IMR-90 (cell line): ENCODE results near the gene SCTR. TPM values are rescaled to one million over a fixed set of nuclear protein-coding genes. Genes with fewer than 3 reads are reported as not detected.

ENCODE experiments used
- ATAC-seq: fragments of 200-7000 bp; cut with Tn5 transposase; 2 replicates; pipeline ENCODE4 v1.9.1; 2020; ENCODE audit warnings: low read depth, mild to moderate bottlenecking, moderate library complexity
- BruUV-seq: library from RNA; stranded (reverse); fragments of 400-500 nt; replicated peaks from 2 replicates; lab custom pipeline; 2021; lab: Mats Ljungman, UMichigan
- CTCF ChIA-PET: fragments of 300-600 bp; formaldehyde crosslinking; extraction: SDS; loops from one replicate; lab custom pipeline; 2021; ENCODE audit warnings: antibody characterized with exemption; lab: Yijun Ruan, JAX
- POLR2A ChIA-PET: fragments of 300-600 bp; sonication (Branson Sonifier 250); formaldehyde crosslinking; loops from one replicate; lab custom pipeline; 2022; ENCODE audit warnings: antibody characterized with exemption; ENCODE audit not compliant: unreplicated experiment; lab: Charles Lee
- DNase-seq: peaks from one replicate; pipeline ENCODE4 v3.0.0; 2013
- H2AFZ ChIP-seq: replicated peaks from 2 replicates; pipeline ENCODE3; 2013; ENCODE audit warnings: low read length, mild to moderate bottlenecking; ENCODE audit not compliant: poor library complexity
- H2AK5ac ChIP-seq: 2 replicates; pipeline ENCODE4 v1.6.1; 2013; ENCODE audit warnings: low read depth, low read length, inconsistent platforms
- H2AK9ac ChIP-seq: replicated peaks from 2 replicates; pipeline ENCODE3; 2013; ENCODE audit warnings: mild to moderate bottlenecking, low read depth, low read length, moderate library complexity; ENCODE audit not compliant: poor library complexity
- H2BK120ac ChIP-seq: 2 replicates; pipeline ENCODE4 v1.6.1; 2013; ENCODE audit warnings: low read depth, low read length, inconsistent platforms
- H2BK15ac ChIP-seq: 3 replicates; pipeline ENCODE4 v1.6.1; 2013; ENCODE audit warnings: low read depth, low read length, inconsistent platforms
- H2BK20ac ChIP-seq: 2 replicates; pipeline ENCODE4 v1.6.1; 2013; ENCODE audit warnings: low read depth, mild to moderate bottlenecking, inconsistent platforms, low read length, moderate library complexity
- H2BK5ac ChIP-seq: 2 replicates; pipeline ENCODE4 v1.6.1; 2013; ENCODE audit warnings: mild to moderate bottlenecking, low read depth, low read length, inconsistent platforms; ENCODE audit not compliant: poor library complexity, severe bottlenecking
- H3K14ac ChIP-seq: replicated peaks from 2 replicates; pipeline ENCODE4 v1.6.1; 2013; ENCODE audit warnings: low read depth, low read length, inconsistent platforms
- H3K18ac ChIP-seq: 2 replicates; pipeline ENCODE4 v1.6.1; 2013; ENCODE audit warnings: low read depth, low read length, control low read depth
- H3K23ac ChIP-seq: 2 replicates; pipeline ENCODE4 v1.6.1; 2013; ENCODE audit warnings: low read depth, low read length, inconsistent platforms
- H3K27ac ChIP-seq: 2 replicates; pipeline ENCODE4 v1.5.1; 2013; ENCODE audit warnings: mild to moderate bottlenecking, control low read depth, low read length; ENCODE audit not compliant: insufficient read depth
- H3K27me3 ChIP-seq: 2 replicates; pipeline ENCODE4 v1.6.1; 2013; ENCODE audit warnings: low read length; ENCODE audit not compliant: control insufficient read depth, insufficient read depth
- H3K36me3 ChIP-seq: 2 replicates; pipeline ENCODE4 v1.6.1; 2013; ENCODE audit warnings: low read length, mixed read lengths; ENCODE audit not compliant: control insufficient read depth, insufficient read depth
- H3K4ac ChIP-seq: 2 replicates; pipeline ENCODE4 v1.6.1; 2013; ENCODE audit warnings: low read depth, low read length, inconsistent platforms
- H3K4me1 ChIP-seq: 2 replicates; pipeline ENCODE4 v1.6.1; 2013; ENCODE audit warnings: low read length, mixed read lengths; ENCODE audit not compliant: control insufficient read depth, insufficient read depth
- H3K4me2 ChIP-seq: 2 replicates; pipeline ENCODE4 v1.6.1; 2013; ENCODE audit warnings: low read depth, mild to moderate bottlenecking, control low read depth, low read length, moderate library complexity
- H3K4me3 ChIP-seq: 2 replicates; pipeline ENCODE4 v1.5.1; 2013; ENCODE audit warnings: low read depth, mild to moderate bottlenecking, control low read depth, low read length, moderate library complexity; ENCODE audit not compliant: insufficient read depth
- H3K56ac ChIP-seq: 2 replicates; pipeline ENCODE4 v1.6.1; 2013; ENCODE audit warnings: low read length, inconsistent platforms; ENCODE audit not compliant: insufficient read depth; ENCODE audit errors: extremely low read depth
- H3K79me1 ChIP-seq, 2 experiments: 2 replicates each; pipeline ENCODE4 v1.6.1; 2013; ENCODE audit warnings: low read length in 2 of 2, inconsistent platforms in 1 of 2, low read depth in 1 of 2
- H3K9ac ChIP-seq: 2 replicates; pipeline ENCODE4 v1.6.1; 2013; ENCODE audit warnings: low read depth, low read length, control low read depth
- H3K9me1 ChIP-seq: 2 replicates; pipeline ENCODE4 v1.6.1; 2013; ENCODE audit warnings: low read length, inconsistent platforms; ENCODE audit not compliant: insufficient read depth
- H3K9me3 ChIP-seq: 2 replicates; pipeline ENCODE4 v1.6.1; 2013; ENCODE audit warnings: low read length; ENCODE audit not compliant: control insufficient read depth, insufficient read depth
- H4K20me1 ChIP-seq: 2 replicates; pipeline ENCODE4 v1.6.1; 2013; ENCODE audit warnings: low read length, inconsistent platforms; ENCODE audit not compliant: insufficient read depth
- H4K5ac ChIP-seq: 2 replicates; pipeline ENCODE4 v1.6.1; 2013; ENCODE audit warnings: mild to moderate bottlenecking, low read depth, low read length, control low read depth
- H4K8ac ChIP-seq, 2 experiments: 2 replicates each; pipeline ENCODE4 v1.6.1; 2013; ENCODE audit warnings: low read depth in 2 of 2, low read length in 2 of 2, control low read depth in 1 of 2, inconsistent platforms in 1 of 2
- H4K91ac ChIP-seq: 2 replicates; pipeline ENCODE4 v1.6.1; 2013; ENCODE audit warnings: low read depth, low read length, inconsistent platforms; ENCODE audit not compliant: insufficient read depth
- BHLHE40 ChIP-seq: fragments of 150-350 bp; IDR thresholded peaks from 2 replicates; pipeline ENCODE4 v1.6.1; 2016; ENCODE audit warnings: mild to moderate bottlenecking, low read depth, low read length
- CEBPB ChIP-seq: IDR thresholded peaks from 2 replicates; pipeline ENCODE4 v1.6.1; 2012; ENCODE audit warnings: low read depth, low read length, improper control_type of control experiment
- RCOR1 ChIP-seq: IDR thresholded peaks from 2 replicates; pipeline ENCODE4 v1.6.1; 2012; ENCODE audit warnings: mild to moderate bottlenecking, low read length, improper control_type of control experiment; ENCODE audit not compliant: insufficient replicate concordance
- WGBS, 2 experiments: methylation state at CpG; one replicate each; pipeline versions ENCODE4 v1.1.5 to v1.1.7; 2013; ENCODE audit warnings: missing lambda C conversion rate in 2 of 2; ENCODE audit not compliant: insufficient read length in 1 of 2; ENCODE audit errors: extremely low coverage in 2 of 2; 5-methylcytosine and 5-hydroxymethylcytosine counted together
- dilution Hi-C: fragments of 300-500 bp; cut with HindIII; formaldehyde crosslinking; loops from one replicate; pipeline ENCODE4 v1.14.3; 2018; ENCODE audit warnings: low sequenced_read_pairs; ENCODE audit not compliant: unreplicated experiment
- in situ Hi-C: fragments of 300-500 bp; cut with MboI; formaldehyde crosslinking; loops from 3 replicates; pipeline ENCODE4 v1.14.3; 2019; ENCODE audit warnings: low sequenced_read_pairs, inconsistent platforms, mixed read lengths
- intact Hi-C: fragments of 100-400 bp; cut with micrococcal nuclease; formaldehyde crosslinking; loops from 2 replicates; pipeline ENCODE4 v1.10.0; 2022
- polyA plus RNA-seq, 3 experiments: library from polyadenylated mRNA; depleted of rRNA; stranded (reverse); fragments of >200 nt; gene quantifications; 2 replicates each; pipeline ENCODE4 v1.2.3, GENCODE V29; 2012; ENCODE audit warnings: low replicate concordance in 1 of 3
- total RNA-seq: library from RNA; depleted of rRNA; stranded (reverse); fragments of >200 nt; gene quantifications from 2 replicates; pipeline ENCODE4 v1.2.3, GENCODE V29; 2012

SCTR gene
- total and polyA plus RNA-seq, 2 of the 4 experiments (the other 2 are of a cell fraction): not detected

DNA sequence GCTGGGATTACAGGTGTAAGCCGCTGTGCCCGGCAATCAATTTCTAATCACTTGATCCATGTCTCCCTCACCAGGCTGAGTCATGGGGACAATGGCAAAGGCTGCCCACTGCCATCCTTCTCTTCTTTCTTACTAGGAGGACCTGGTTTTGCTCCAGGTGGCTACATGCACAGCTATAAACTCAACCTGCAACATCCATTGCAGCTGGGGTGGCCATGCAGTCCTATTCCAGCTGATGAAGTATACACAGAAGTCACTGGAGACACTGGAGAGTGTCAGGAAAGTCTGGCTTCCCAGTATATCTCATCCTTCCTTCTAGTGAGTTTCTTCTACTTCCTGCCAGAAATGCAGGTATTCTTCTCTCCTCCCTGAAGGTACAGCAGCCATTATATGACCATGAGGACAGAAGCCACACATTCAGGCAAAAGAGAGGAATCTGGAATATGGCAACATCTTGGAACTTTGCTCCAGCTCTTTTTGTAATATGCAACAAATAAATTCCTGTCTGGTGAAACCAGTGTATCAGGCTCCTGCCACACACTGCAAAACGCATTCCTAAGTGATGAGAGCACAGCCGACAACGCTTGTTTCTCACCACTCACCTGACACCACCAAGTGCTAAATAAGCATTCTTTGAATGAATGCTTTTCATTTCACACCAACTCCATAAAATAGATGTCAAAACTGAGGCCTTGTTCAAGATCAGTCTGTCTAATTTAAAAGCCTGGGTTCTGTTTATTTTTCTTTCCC lies 32.3 kb downstream of the SCTR start:
- no peak overlapping the region for H2BK15ac ChIP-seq
- no peak overlapping the region for H3K4me2 ChIP-seq
- no peaks in the 10 kb centered on the region for H3K36me3 ChIP-seq
- H3K14ac ChIP-seq: no peak overlapping the region
- H4K20me1 ChIP-seq: no peaks in the 10 kb centered on the region
- no peak overlapping the region for H2AFZ ChIP-seq
- in situ Hi-C loops (no loop called here), dilution Hi-C loops (no loop called here), intact Hi-C loops (no loop called here)
- H3K4me3 ChIP-seq: no peak overlapping the region
- H3K9me1 ChIP-seq: no peaks in the 10 kb centered on the region; the same call in 1 of the 2 replicates
- no peaks in the 10 kb centered on the region for H3K79me1 ChIP-seq
- peaks cover 10% of the 10 kb centered on the region for H3K27me3 ChIP-seq
- TF ChIP-seq CEBPB (peak; percentile 22; the same call in 1 of the 2 replicates), BHLHE40 (peak; percentile 67; the same call in 1 of the 2 replicates), RCOR1 (no peak)
- H3K56ac ChIP-seq: no peak overlapping the region
- ChIA-PET POLR2A (no interaction called here), CTCF (no interaction called here)
- H4K8ac ChIP-seq: no peak overlapping the region
- BruUV-seq: no TSS peak
- no peak overlapping the region for H2BK5ac ChIP-seq
- peaks cover 4% of the 10 kb centered on the region for H3K4me1 ChIP-seq
- no CpG with 5 or more reads among the region's 5 CpGs for WGBS, 2 experiments
- no peak overlapping the region for H3K4ac ChIP-seq
- no peak overlapping the region for H3K9ac ChIP-seq
- peak; percentile 89 for ATAC-seq
- no peak overlapping the region for H3K23ac ChIP-seq
- no peak overlapping the region for H2AK9ac ChIP-seq
- H4K91ac ChIP-seq: no peak overlapping the region
- no peak overlapping the region for H2BK20ac ChIP-seq
- no peak overlapping the region for H4K5ac ChIP-seq
- peak; percentile 71 for DNase-seq
- H3K27ac ChIP-seq: no peak overlapping the region
- no peaks in the 10 kb centered on the region for H3K9me3 ChIP-seq
- H2AK5ac ChIP-seq: no peak overlapping the region
- no peak overlapping the region; the same call in 1 of the 2 replicates for H3K18ac ChIP-seq
- no peak overlapping the region for H2BK120ac ChIP-seq
